MM.1S (cell line): Measurements from ENCODE around the gene ITLN1.

Experiments
- DNase-seq: peaks from one replicate; pipeline ENCODE4 v3.0.0-alpha.2; 2015
- H2AFZ ChIP-seq: fragments of 300-600 bp; sonication (generic); 2 replicates; pipeline ENCODE4 v1.6.0; 2016; ENCODE audit warnings: antibody characterized with exemption, low read length
- H3F3A ChIP-seq: fragments of 300-600 bp; sonication (generic); 2 replicates; pipeline ENCODE4 v1.6.1; 2016; ENCODE audit warnings: mild to moderate bottlenecking, antibody characterized with exemption, low read length, moderate library complexity, mixed read lengths; ENCODE audit not compliant: insufficient read depth
- H3K27ac ChIP-seq: fragments of 300-600 bp; sonication (generic); 2 replicates; pipeline ENCODE4 v1.5.1; 2016; ENCODE audit warnings: mild to moderate bottlenecking, low read length
- H3K27me3 ChIP-seq: fragments of 300-600 bp; sonication (generic); replicated peaks from 2 replicates; pipeline ENCODE4 v1.6.0; 2016; ENCODE audit warnings: low read length; ENCODE audit not compliant: insufficient read depth
- H3K36me3 ChIP-seq: fragments of 300-600 bp; sonication (generic); replicated peaks from 2 replicates; pipeline ENCODE4 v1.6.1; 2016; ENCODE audit warnings: mild to moderate bottlenecking, low read length, mixed read lengths; ENCODE audit not compliant: insufficient read depth
- H3K4me1 ChIP-seq: fragments of 300-600 bp; sonication (generic); 2 replicates; pipeline ENCODE4 v1.6.1; 2016; ENCODE audit warnings: low read length, mixed read lengths
- H3K4me2 ChIP-seq: fragments of 300-600 bp; sonication (generic); 2 replicates; pipeline ENCODE4 v1.6.0; 2016; ENCODE audit warnings: low read depth, low read length
- H3K4me3 ChIP-seq: fragments of 300-600 bp; sonication (generic); 2 replicates; pipeline ENCODE4 v1.5.1; 2016; ENCODE audit warnings: low read length, mixed read lengths
- H3K79me2 ChIP-seq: fragments of 300-600 bp; sonication (generic); 2 replicates; pipeline ENCODE4 v1.6.1; 2016; ENCODE audit warnings: mixed run types, low read length, mixed read lengths
- H3K9ac ChIP-seq: fragments of 300-600 bp; sonication (generic); 2 replicates; pipeline ENCODE4 v1.6.1; 2016; ENCODE audit warnings: low read length, mixed read lengths
- H3K9me2 ChIP-seq: fragments of 300-600 bp; sonication (generic); replicated peaks from 2 replicates; pipeline ENCODE4 v1.6.1; 2016; ENCODE audit warnings: mild to moderate bottlenecking, low read length, mixed read lengths; ENCODE audit not compliant: insufficient read depth
- H3K9me3 ChIP-seq: fragments of 300-600 bp; sonication (generic); replicated peaks from 2 replicates; pipeline ENCODE4 v1.6.1; 2016; ENCODE audit warnings: mild to moderate bottlenecking, low read length, mixed read lengths; ENCODE audit not compliant: insufficient read depth
- H4K20me1 ChIP-seq: fragments of 300-600 bp; sonication (generic); 2 replicates; pipeline ENCODE4 v1.6.1; 2016; ENCODE audit warnings: mild to moderate bottlenecking, low read length, moderate library complexity, mixed read lengths; ENCODE audit not compliant: insufficient read depth
- CTCF ChIP-seq: fragments of 300-600 bp; sonication (generic); IDR thresholded peaks from 2 replicates; pipeline ENCODE4 v1.5.1; 2016; ENCODE audit warnings: antibody characterized with exemption, low read length, mixed read lengths
- EZH2 ChIP-seq: fragments of 300-600 bp; sonication (generic); optimal IDR thresholded peaks from 2 replicates; pipeline ENCODE3; 2017; ENCODE audit warnings: low read depth, mild to moderate bottlenecking, antibody characterized with exemption, low read length, mixed read lengths
- EZH2phosphoT487 ChIP-seq: fragments of 300-600 bp; sonication (generic); IDR thresholded peaks from 2 replicates; pipeline ENCODE4 v1.6.1; 2018; ENCODE audit warnings: antibody characterized with exemption, low read length

ITLN1 gene

GRCh38 chr1:160866001-160866694 is 18.8 kb downstream of the ITLN1 start:
- DNase-seq = no peak
- H3K27ac ChIP-seq = no peak overlapping the region
- no peak overlapping the region for H3K4me3 ChIP-seq
- no peaks in the 10 kb centered on the region for H3K4me1 ChIP-seq
- H3K9ac ChIP-seq = no peak overlapping the region
- no peaks in the 10 kb centered on the region for H3K27me3 ChIP-seq
- H3K9me3 ChIP-seq = no peaks in the 10 kb centered on the region
- no peaks in the 10 kb centered on the region for H3K36me3 ChIP-seq
- H4K20me1 ChIP-seq = no peaks in the 10 kb centered on the region
- no peaks in the 10 kb centered on the region for H3K9me2 ChIP-seq
- H3F3A ChIP-seq = no peaks in the 10 kb centered on the region
- H2AFZ ChIP-seq = no peak overlapping the region
- H3K4me2 ChIP-seq = no peak overlapping the region
- TF ChIP-seq CTCF (no peak), EZH2phosphoT487 (no peak), EZH2 (no peak)
- no peaks in the 10 kb centered on the region for H3K79me2 ChIP-seq

- no peaks in the 10 kb centered on the region for H3F3A ChIP-seq
Measured at GRCh38 chr1:160865337-160865736, 19.6 kb downstream of the ITLN1 start.

DNA sequence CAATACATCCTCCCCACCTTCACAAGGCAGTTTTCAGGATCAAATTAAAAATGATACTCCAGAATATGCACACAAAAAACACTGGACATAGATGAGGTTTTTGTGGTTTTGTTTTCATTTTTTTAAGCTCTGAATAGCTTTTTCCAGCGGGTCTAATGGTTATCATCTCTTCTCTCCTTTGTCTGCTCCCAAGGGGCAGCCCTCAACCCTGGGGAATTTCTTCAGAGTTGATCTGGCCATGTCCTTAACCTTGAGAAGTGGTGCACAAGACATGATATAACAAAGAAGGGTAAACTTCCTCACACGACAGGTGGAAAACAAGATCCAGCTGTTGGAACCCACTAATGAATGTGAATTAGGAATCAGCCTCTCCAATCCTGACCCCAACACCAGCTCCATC is 20.8 kb downstream of the ITLN1 start:
- no peak overlapping the region for H2AFZ ChIP-seq
- no peak overlapping the region for H3K4me3 ChIP-seq
- no peak overlapping the region for H3K4me2 ChIP-seq
- H3K9me3 ChIP-seq = no peaks in the 10 kb centered on the region
- H3K36me3 ChIP-seq = no peaks in the 10 kb centered on the region
- no peaks in the 10 kb centered on the region for H3K9me2 ChIP-seq
- no peak overlapping the region for H3K9ac ChIP-seq
- H3K79me2 ChIP-seq = no peaks in the 10 kb centered on the region
- H3K27ac ChIP-seq = no peak overlapping the region
- H4K20me1 ChIP-seq = no peaks in the 10 kb centered on the region
- TF ChIP-seq EZH2 (no peak), EZH2phosphoT487 (no peak), CTCF (no peak)
- H3F3A ChIP-seq = no peaks in the 10 kb centered on the region
- no peaks in the 10 kb centered on the region for H3K4me1 ChIP-seq
- H3K27me3 ChIP-seq = no peaks in the 10 kb centered on the region
- no peak for DNase-seq

More at GRCh38 chr1:160865337-160865736, 19.6 kb downstream of the ITLN1 start:
- Histone ChIP-seq H3K27ac (no peak overlapping the region), H2AFZ (no peak overlapping the region), H3K4me1 (no peaks in the 10 kb centered on the region), H3K79me2 (no peaks in the 10 kb centered on the region), H3K27me3 (no peaks in the 10 kb centered on the region), H4K20me1 (no peaks in the 10 kb centered on the region), H3K4me2 (no peak overlapping the region), H3K4me3 (no peak overlapping the region), H3K9ac (no peak overlapping the region), H3K36me3 (no peaks in the 10 kb centered on the region), H3K9me3 (no peaks in the 10 kb centered on the region), H3K9me2 (no peaks in the 10 kb centered on the region)
- no peak for DNase-seq
- TF ChIP-seq CTCF = no peak
- no peak for TF ChIP-seq EZH2phosphoT487
- no peak for TF ChIP-seq EZH2
